Endothelial cell of umbilical vein (primary cell): ENCODE data around the gene FAM131B. TPM values are rescaled to one million over a fixed set of nuclear protein-coding genes. Genes with fewer than 3 reads are reported as not detected.
A peak's percentile ranks its signal among the peaks of the same experiment; 100 is the strongest.

Experiments
- BruUV-seq: library from RNA; stranded (reverse); fragments of 400-500 nt; replicated peaks from 2 replicates; lab custom pipeline; 2021; lab: Mats Ljungman, UMichigan
- CTCF ChIA-PET: fragments of 300-600, 350-600 bp; sonication (Branson Sonifier 250); formaldehyde crosslinking; loops from one replicate; lab custom pipeline; 2021; ENCODE audit warnings: antibody characterized with exemption, inconsistent platforms; lab: Charles Lee
- POLR2A ChIA-PET: fragments of 300-600, 350-600 bp; sonication (Branson Sonifier 250); formaldehyde crosslinking; loops from one replicate; lab custom pipeline; 2021; ENCODE audit warnings: antibody characterized with exemption, inconsistent platforms; lab: Charles Lee
- DNase-seq: peaks from one replicate; pipeline ENCODE4 v3.0.0-alpha.2; 2011; ENCODE audit warnings: low read depth, low spot score
- FAIRE-seq: peaks from 2 replicates; lab custom pipeline; 2011; peaks lifted over from hg19 to GRCh38; lab: Jason Lieb, UNC
- H2AFZ ChIP-seq: 2 replicates; pipeline ENCODE4 v1.6.0; 2012; ENCODE audit warnings: low read depth, low read length, control low read depth, inconsistent platforms
- H3K27ac ChIP-seq: 2 replicates; pipeline ENCODE4 v1.5.1; 2011; ENCODE audit warnings: low read depth, mild to moderate bottlenecking, control low read depth, low read length, moderate library complexity; ENCODE audit not compliant: insufficient read depth
- H3K27me3 ChIP-seq, 2 experiments: 2 replicates each; pipeline versions ENCODE4 v1.6.0 to v1.6.1; 2011; ENCODE audit warnings: low read length in 2 of 2, mixed read lengths in 1 of 2; ENCODE audit not compliant: control insufficient read depth in 2 of 2, insufficient read depth in 2 of 2
- H3K36me3 ChIP-seq, 2 experiments: 2 replicates in 1 of 2; 3 replicates in 1 of 2; pipeline ENCODE4 v1.5.1; 2011; ENCODE audit warnings: low read length in 2 of 2, mild to moderate bottlenecking in 1 of 2, moderate library complexity in 1 of 2; ENCODE audit not compliant: control insufficient read depth in 2 of 2, insufficient read depth in 2 of 2; ENCODE audit errors: extremely low read depth in 1 of 2
- H3K4me1 ChIP-seq: 3 replicates; pipeline ENCODE4 v1.5.1; 2011; ENCODE audit warnings: mild to moderate bottlenecking, low read length; ENCODE audit not compliant: control insufficient read depth, insufficient read depth; ENCODE audit errors: extremely low read depth
- H3K4me2 ChIP-seq: 2 replicates; pipeline ENCODE4 v1.6.1; 2011; ENCODE audit warnings: low read length, control low read depth, mixed read lengths; ENCODE audit not compliant: insufficient read depth
- H3K4me3 ChIP-seq, 3 experiments: fragments of 200-600 bp in 1 of 3; sonication (generic), shearing (Covaris generic) in 1 of 3; replicated peaks in 1 of 3; 2 replicates each; pipeline ENCODE4 v1.5.1; 2011 to 2016; ENCODE audit warnings: control low read depth in 3 of 3, low read length in 3 of 3, mild to moderate bottlenecking in 2 of 3, inconsistent platforms in 1 of 3, low read depth in 1 of 3, moderate library complexity in 1 of 3; ENCODE audit not compliant: insufficient read depth in 1 of 3
- H3K79me2 ChIP-seq: 2 replicates; pipeline ENCODE4 v1.6.0; 2012; ENCODE audit warnings: low read length, inconsistent platforms; ENCODE audit not compliant: control insufficient read depth, insufficient read depth
- H3K9ac ChIP-seq: replicated peaks from 2 replicates; pipeline ENCODE3; 2011; ENCODE audit warnings: low read length, control low read depth; ENCODE audit not compliant: insufficient read depth; ENCODE audit errors: extremely low read depth
- H3K9me1 ChIP-seq: replicated peaks from 3 replicates; pipeline ENCODE4 v1.6.0; 2011; ENCODE audit warnings: mild to moderate bottlenecking, low read length; ENCODE audit not compliant: control insufficient read depth, insufficient read depth; ENCODE audit errors: extremely low read depth
- H3K9me3 ChIP-seq: replicated peaks from 2 replicates; pipeline ENCODE4 v1.5.1; 2012; ENCODE audit warnings: low read length, inconsistent platforms; ENCODE audit not compliant: control insufficient read depth, insufficient read depth
- H4K20me1 ChIP-seq: replicated peaks from 2 replicates; pipeline ENCODE3; 2011; ENCODE audit warnings: mild to moderate bottlenecking, low read length; ENCODE audit not compliant: control insufficient read depth, insufficient read depth; ENCODE audit errors: extremely low read depth
- EZH2 ChIP-seq: IDR thresholded peaks from 2 replicates; pipeline ENCODE4 v1.6.1; 2012; ENCODE audit warnings: borderline replicate concordance, low read depth, mild to moderate bottlenecking, moderate library complexity, low read length, inconsistent platforms; ENCODE audit not compliant: severe bottlenecking
- FOS ChIP-seq: IDR thresholded peaks from 2 replicates; pipeline ENCODE4 v1.6.1; 2011; ENCODE audit warnings: mild to moderate bottlenecking, low read length, moderate library complexity, borderline replicate concordance; ENCODE audit not compliant: insufficient read depth
- GATA2 ChIP-seq: IDR thresholded peaks from 2 replicates; pipeline ENCODE4 v1.7.0; 2011; ENCODE audit warnings: low read depth, mild to moderate bottlenecking, moderate library complexity, mixed read lengths, low read length; ENCODE audit not compliant: insufficient read length, insufficient read depth
- JUN ChIP-seq: IDR thresholded peaks from 2 replicates; pipeline ENCODE4 v1.6.1; 2011; ENCODE audit warnings: borderline replicate concordance, low read depth; ENCODE audit not compliant: insufficient read length, insufficient read depth
- MYC ChIP-seq: IDR thresholded peaks from one replicate; pipeline ENCODE4 v1.6.1; 2011; ENCODE audit warnings: mild to moderate bottlenecking, low read depth, low read length
- POLR2A ChIP-seq: IDR thresholded peaks from 2 replicates; pipeline ENCODE4 v1.6.1; 2012; ENCODE audit warnings: low read depth, mild to moderate bottlenecking, control low read depth, low read length
- POLR2AphosphoS5 ChIP-seq: IDR thresholded peaks from 2 replicates; pipeline ENCODE4 v1.6.1; 2012; ENCODE audit warnings: low read depth, mild to moderate bottlenecking, control low read depth, low read length, moderate library complexity; ENCODE audit not compliant: insufficient read depth
- dilution Hi-C: fragments of 300-500 bp; cut with MboI; formaldehyde crosslinking; loops from one replicate; pipeline ENCODE4 v1.15.0; 2019; ENCODE audit warnings: low sequenced_read_pairs; ENCODE audit not compliant: extremely low pct_ligation_motif_present
- intact Hi-C: fragments of 100-400 bp; cut with micrococcal nuclease; formaldehyde crosslinking; loops from one replicate; pipeline ENCODE4 v1.10.0; 2022
- polyA plus RNA-seq, 4 experiments: library from polyadenylated mRNA; depleted of rRNA in 3 of 4; stranded (reverse) in 3 of 4; unstranded in 1 of 4; fragments of >200 nt; gene quantifications; 2 replicates each; pipeline versions ENCODE4 v1.2.1 to v1.2.3, GENCODE V29; 2011 to 2012; ENCODE audit warnings: missing spikeins in 1 of 4
- total RNA-seq: library from RNA; stranded (reverse); gene quantifications from 2 replicates; pipeline ENCODE4 v1.2.3, GENCODE V29; 2021
- TF ChIP-seq, protein P1 (sequence below): IDR thresholded peaks from 2 replicates; pipeline ENCODE4 v1.6.1; 2011; ENCODE audit not compliant: insufficient read depth, insufficient read length
- TF ChIP-seq, protein P2 (sequence below), 2 donors: IDR thresholded peaks; 1 replicate in 1 of 2; 2 replicates in 1 of 2; pipeline ENCODE4 v1.5.1; 2011; ENCODE audit warnings: low read length in 2 of 2, mild to moderate bottlenecking in 2 of 2, moderate library complexity in 2 of 2, control low read depth in 1 of 2, inconsistent platforms in 1 of 2, low read depth in 1 of 2; ENCODE audit not compliant: insufficient read depth in 1 of 2; ENCODE audit errors: extremely low read depth in 1 of 2

The FAM131B gene
- total and polyA plus RNA-seq, 2 donors (not counting 3 experiments of a cell fraction or from before 2014, with no cell fraction given) = 1.6 to 1.8 TPM

DNA sequence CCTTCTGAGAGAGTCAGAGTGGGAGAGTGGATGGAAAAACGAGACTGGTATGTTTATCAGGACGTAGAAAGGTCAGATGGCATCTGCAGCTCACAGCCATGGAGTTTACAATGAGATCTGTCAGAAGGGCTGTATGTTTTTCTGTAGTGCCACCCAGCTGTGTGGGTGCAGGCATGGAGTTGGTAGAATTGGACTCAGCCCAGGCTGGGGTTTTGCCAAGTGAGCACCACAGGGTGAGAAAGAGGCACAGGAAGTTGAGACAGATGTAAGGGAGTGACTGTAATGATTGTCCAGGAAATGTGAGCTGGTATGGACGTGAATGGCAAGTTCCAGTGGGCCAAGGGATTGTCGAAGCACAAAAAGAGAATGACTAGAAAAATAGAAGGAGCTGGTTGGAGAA, 9.6 kb upstream of the FAM131B start:
- intact Hi-C loops (loop anchor here (2.0 kb wide), 1 partner anchor 61 kb away; no protein-coding TSS in a partner anchor), dilution Hi-C loops (no loop called here)
- no peaks in the 10 kb centered on the region for H3K79me2 ChIP-seq
- no peak overlapping the region for H2AFZ ChIP-seq
- no peak overlapping the region for H3K9ac ChIP-seq
- ChIA-PET POLR2A (interaction anchor here (1.4 to 2.3 kb wide), 2 partner anchors 8 to 12 kb away, joined by 5 to 10 read pairs; no protein-coding TSS in a partner anchor), CTCF (interaction anchor here (0.6 to 1.5 kb wide), 14 partner anchors 8 to 132 kb away, joined by 3 to 11 read pairs (median 4); partner anchors contain the start of gene CASP2)
- no peaks in the 10 kb centered on the region for H3K9me1 ChIP-seq
- no peaks in the 10 kb centered on the region for H3K27me3 ChIP-seq
- no peak overlapping the region for H3K4me3 ChIP-seq
- BruUV-seq = no TSS peak
- no peaks in the 10 kb centered on the region for H3K36me3 ChIP-seq
- FAIRE-seq (peak; percentile 88), DNase-seq (peak; percentile 87)
- no peak overlapping the region for H3K27ac ChIP-seq
- no peaks in the 10 kb centered on the region for H3K9me3 ChIP-seq
- no peak overlapping the region for H3K4me2 ChIP-seq
- peak; percentile 45 for TF ChIP-seq POLR2AphosphoS5
- no peak for TF ChIP-seq POLR2A
- TF ChIP-seq, protein P1, sequence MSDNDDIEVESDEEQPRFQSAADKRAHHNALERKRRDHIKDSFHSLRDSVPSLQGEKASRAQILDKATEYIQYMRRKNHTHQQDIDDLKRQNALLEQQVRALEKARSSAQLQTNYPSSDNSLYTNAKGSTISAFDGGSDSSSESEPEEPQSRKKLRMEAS = no peak
- peak; percentile 48 for TF ChIP-seq GATA2
- peak; percentile 16 for TF ChIP-seq FOS
- TF ChIP-seq, protein P2, sequence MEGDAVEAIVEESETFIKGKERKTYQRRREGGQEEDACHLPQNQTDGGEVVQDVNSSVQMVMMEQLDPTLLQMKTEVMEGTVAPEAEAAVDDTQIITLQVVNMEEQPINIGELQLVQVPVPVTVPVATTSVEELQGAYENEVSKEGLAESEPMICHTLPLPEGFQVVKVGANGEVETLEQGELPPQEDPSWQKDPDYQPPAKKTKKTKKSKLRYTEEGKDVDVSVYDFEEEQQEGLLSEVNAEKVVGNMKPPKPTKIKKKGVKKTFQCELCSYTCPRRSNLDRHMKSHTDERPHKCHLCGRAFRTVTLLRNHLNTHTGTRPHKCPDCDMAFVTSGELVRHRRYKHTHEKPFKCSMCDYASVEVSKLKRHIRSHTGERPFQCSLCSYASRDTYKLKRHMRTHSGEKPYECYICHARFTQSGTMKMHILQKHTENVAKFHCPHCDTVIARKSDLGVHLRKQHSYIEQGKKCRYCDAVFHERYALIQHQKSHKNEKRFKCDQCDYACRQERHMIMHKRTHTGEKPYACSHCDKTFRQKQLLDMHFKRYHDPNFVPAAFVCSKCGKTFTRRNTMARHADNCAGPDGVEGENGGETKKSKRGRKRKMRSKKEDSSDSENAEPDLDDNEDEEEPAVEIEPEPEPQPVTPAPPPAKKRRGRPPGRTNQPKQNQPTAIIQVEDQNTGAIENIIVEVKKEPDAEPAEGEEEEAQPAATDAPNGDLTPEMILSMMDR (IDR thresholded peaks at IDR 0.05; ENCODE audit: extremely low read depth in 1 of 2, insufficient read depth in 1 of 2, low read depth in 1 of 2, low read length in 2 of 2) = peak in 1 of 2 donors; percentile 16
- TF ChIP-seq MYC = no peak
- TF ChIP-seq EZH2 = no peak
- no peak for TF ChIP-seq JUN
- peaks cover 28% of the 10 kb centered on the region for H3K4me1 ChIP-seq
- H4K20me1 ChIP-seq = no peaks in the 10 kb centered on the region
